GM12892 (cell line): ENCODE measurements around the gene OTULIN.

ENCODE experiments used
- POLR2A ChIP-seq: IDR thresholded peaks from 2 replicates; pipeline ENCODE4 v1.6.1; 2011; ENCODE audit warnings: low read depth, low read length, control low read depth
- POLR2AphosphoS5 ChIP-seq: IDR thresholded peaks from 2 replicates; pipeline ENCODE4 v1.6.1; 2011; ENCODE audit warnings: low read depth, low read length, control low read depth
- TAF1 ChIP-seq: IDR thresholded peaks from 2 replicates; pipeline ENCODE4 v1.6.1; 2011; ENCODE audit warnings: low read depth, mild to moderate bottlenecking, control low read depth, low read length, borderline replicate concordance

DNA sequence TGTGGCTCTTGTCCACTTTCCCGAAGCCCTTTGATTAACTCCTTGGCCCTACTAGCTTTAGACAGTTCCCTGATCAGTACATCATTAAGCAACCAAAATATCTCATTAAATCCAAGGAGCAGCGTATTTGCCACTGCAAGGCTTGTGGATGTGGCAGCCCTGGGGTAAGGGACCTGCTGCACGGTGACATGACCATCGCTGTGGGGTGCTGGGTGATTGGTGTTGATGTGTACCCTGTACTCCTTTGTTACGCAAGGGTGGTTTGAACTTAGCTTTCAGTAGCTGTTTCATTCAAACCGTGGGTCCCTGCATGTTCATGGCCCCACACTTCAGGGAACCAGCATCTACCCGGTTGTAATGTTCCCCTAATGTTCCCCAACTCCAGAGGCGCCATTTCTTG lies 41.0 kb downstream of the OTULIN start:
- TF ChIP-seq TAF1 (no peak), POLR2AphosphoS5 (no peak), POLR2A (no peak)
